HCT116 (cell line): ENCODE results near the gene TMEM145. TPM values are rescaled to one million over a fixed set of nuclear protein-coding genes. Genes with fewer than 3 reads are reported as not detected.
A peak's percentile ranks its signal among the peaks of the same experiment; 100 is the strongest.

Source experiments
- ATAC-seq: fragments of 200-7000 bp; cut with Tn5 transposase; 2 replicates; pipeline ENCODE4 v1.9.1; 2020; ENCODE audit warnings: mild to moderate bottlenecking, moderate library complexity
- BruUV-seq: library from RNA; stranded (reverse); fragments of 400-500 nt; replicated peaks from 2 replicates; lab custom pipeline; 2021; lab: Mats Ljungman, UMichigan
- CTCF ChIA-PET: fragments of 300-600 bp; sonication (Branson Sonifier 250); formaldehyde crosslinking; loops from one replicate; lab custom pipeline; 2021; ENCODE audit warnings: antibody characterized with exemption; lab: Charles Lee
- POLR2A ChIA-PET: fragments of 300-600, 350-600 bp; sonication (Branson Sonifier 250); formaldehyde crosslinking; loops from one replicate; lab custom pipeline; 2021; ENCODE audit warnings: antibody characterized with exemption; lab: Charles Lee
- RAD21 ChIA-PET, 2 experiments: fragments of 300-600 bp; sonication (Branson Sonifier 250); formaldehyde crosslinking; loops; one replicate each; lab custom pipeline; 2023; ENCODE audit warnings: low total read pairs in 2 of 2; ENCODE audit not compliant: uncharacterized antibody in 2 of 2, unreplicated experiment in 2 of 2, low non-redundant PET in 1 of 2; lab: Charles Lee
- DNase-seq: peaks from one replicate; pipeline ENCODE4 v3.0.0-alpha.2; 2010; ENCODE audit warnings: low read depth, low spot score
- H2AFZ ChIP-seq: fragments of 200-600 bp; shearing (Covaris generic), sonication (generic); 2 replicates; pipeline ENCODE4 v1.6.1; 2017; ENCODE audit warnings: low read depth, mixed run types, mixed read lengths, antibody characterized with exemption, low read length; ENCODE audit not compliant: poor library complexity, severe bottlenecking
- H3K27ac ChIP-seq: 2 replicates; pipeline ENCODE4 v1.5.1; 2012; ENCODE audit warnings: low read depth, low read length
- H3K27me3 ChIP-seq: fragments of 200-600 bp; sonication (generic); 2 replicates; pipeline ENCODE4 v1.6.1; 2016; ENCODE audit warnings: mixed run types, low read length, mixed read lengths; ENCODE audit not compliant: insufficient read depth
- H3K36me3 ChIP-seq, 2 experiments: fragments of 200-500 bp in 1 of 2; fragments of 200-600 bp in 1 of 2; sonication (Bioruptor generic) in 1 of 2; sonication (generic) in 1 of 2; 2 replicates each; pipeline versions ENCODE4 v1.5.1 to v1.6.1; 2014 to 2016; ENCODE audit warnings: low read length in 2 of 2, inconsistent platforms in 1 of 2, mixed read lengths in 1 of 2, mixed run types in 1 of 2; ENCODE audit not compliant: insufficient read depth in 2 of 2, control insufficient read depth in 1 of 2
- H3K4me1 ChIP-seq, 2 experiments: fragments of 200-600 bp in 1 of 2; sonication (generic) in 1 of 2; 2 replicates each; pipeline versions ENCODE4 v1.5.1 to v1.6.1; 2012 to 2017; ENCODE audit warnings: low read length in 2 of 2, inconsistent platforms in 1 of 2, mild to moderate bottlenecking in 1 of 2, mixed read lengths in 1 of 2, mixed run types in 1 of 2, moderate library complexity in 1 of 2; ENCODE audit not compliant: insufficient read depth in 2 of 2, control insufficient read depth in 1 of 2
- H3K4me2 ChIP-seq: fragments of 200-600 bp; sonication (generic); 2 replicates; pipeline ENCODE4 v1.6.1; 2017; ENCODE audit warnings: mixed run types, low read length, mixed read lengths
- H3K4me3 ChIP-seq, 2 experiments: fragments of 200-600 bp in 1 of 2; sonication (generic) in 1 of 2; replicated peaks in 1 of 2; 2 replicates each; pipeline ENCODE4 v1.5.1; 2011 to 2016; ENCODE audit warnings: low read length in 2 of 2, control low read depth in 1 of 2, low read depth in 1 of 2, mild to moderate bottlenecking in 1 of 2, mixed read lengths in 1 of 2, mixed run types in 1 of 2
- H3K79me2 ChIP-seq: fragments of 200-600 bp; sonication (generic); 2 replicates; pipeline ENCODE4 v1.6.1; 2017; ENCODE audit warnings: mild to moderate bottlenecking, mixed run types, low read length, moderate library complexity, mixed read lengths; ENCODE audit not compliant: insufficient read depth
- H3K9ac ChIP-seq: fragments of 200-600 bp; sonication (generic); 2 replicates; pipeline ENCODE4 v1.6.1; 2016; ENCODE audit warnings: low read length, mixed read lengths
- H3K9me2 ChIP-seq: fragments of 200-600 bp; sonication (generic), shearing (Covaris generic); 2 replicates; pipeline ENCODE4 v1.6.1; 2017; ENCODE audit warnings: mixed run types, mild to moderate bottlenecking, moderate library complexity; ENCODE audit not compliant: insufficient read depth
- H3K9me3 ChIP-seq, 2 experiments: fragments of 200-500 bp in 1 of 2; fragments of 200-600 bp in 1 of 2; sonication (Bioruptor generic) in 1 of 2; sonication (generic) in 1 of 2; 2 replicates each; pipeline ENCODE4 v1.6.1; 2014 to 2017; ENCODE audit warnings: low read length in 2 of 2, mixed read lengths in 2 of 2, inconsistent platforms in 1 of 2, low read depth in 1 of 2, mild to moderate bottlenecking in 1 of 2, mixed run types in 1 of 2, moderate library complexity in 1 of 2; ENCODE audit not compliant: control insufficient read depth in 1 of 2, insufficient read depth in 1 of 2
- H4K20me1 ChIP-seq: fragments of 200-600 bp; sonication (generic), shearing (Covaris generic); 2 replicates; pipeline ENCODE4 v1.6.1; 2017; ENCODE audit warnings: mixed run types, mild to moderate bottlenecking, moderate library complexity; ENCODE audit not compliant: insufficient read depth
- CBX3 ChIP-seq: IDR thresholded peaks from 2 replicates; pipeline ENCODE4 v1.6.1; 2012; ENCODE audit warnings: low read depth
- FOSL1 ChIP-seq: IDR thresholded peaks from 2 replicates; pipeline ENCODE4 v1.6.1; 2012; ENCODE audit warnings: low read depth
- POLR2AphosphoS5 ChIP-seq: IDR thresholded peaks from 2 replicates; pipeline ENCODE4 v1.6.1; 2011; ENCODE audit warnings: mild to moderate bottlenecking, low read depth, low read length, moderate library complexity
- SP1 ChIP-seq: IDR thresholded peaks from 2 replicates; pipeline ENCODE4 v1.6.1; 2012; ENCODE audit warnings: low read depth
- TCF7L2 ChIP-seq: IDR thresholded peaks from 2 replicates; pipeline ENCODE4 v1.7.0; 2011; ENCODE audit warnings: borderline replicate concordance, inconsistent platforms; ENCODE audit not compliant: insufficient read depth, insufficient read length; ENCODE audit errors: extremely low read depth
- intact Hi-C: fragments of 100-400 bp; cut with micrococcal nuclease; formaldehyde crosslinking; loops from 2 replicates; pipeline ENCODE4 v1.10.0; 2022
- total RNA-seq: library from RNA; stranded (reverse); gene quantifications from one replicate; pipeline ENCODE4 v1.2.1, GENCODE V29; 2021; ENCODE audit not compliant: unreplicated experiment
- TF ChIP-seq, protein P1 (sequence below): IDR thresholded peaks from 2 replicates; pipeline ENCODE4 v1.6.1; 2012; ENCODE audit warnings: low read depth
- TF ChIP-seq, protein P2 (sequence below): IDR thresholded peaks from 2 replicates; pipeline ENCODE4 v1.6.1; 2011; ENCODE audit warnings: mild to moderate bottlenecking, low read length, moderate library complexity; ENCODE audit not compliant: insufficient replicate concordance; ENCODE audit errors: extremely low read depth
- TF ChIP-seq, protein P3 (sequence below): IDR thresholded peaks from 2 replicates; pipeline ENCODE4 v1.6.1; 2012
- TF ChIP-seq, protein P4 (sequence below): IDR thresholded peaks from 2 replicates; pipeline ENCODE4 v1.6.1; 2012

Gene TMEM145
- total RNA-seq, 1 experiment from 2014 or later, result 7.2 TPM

DNA sequence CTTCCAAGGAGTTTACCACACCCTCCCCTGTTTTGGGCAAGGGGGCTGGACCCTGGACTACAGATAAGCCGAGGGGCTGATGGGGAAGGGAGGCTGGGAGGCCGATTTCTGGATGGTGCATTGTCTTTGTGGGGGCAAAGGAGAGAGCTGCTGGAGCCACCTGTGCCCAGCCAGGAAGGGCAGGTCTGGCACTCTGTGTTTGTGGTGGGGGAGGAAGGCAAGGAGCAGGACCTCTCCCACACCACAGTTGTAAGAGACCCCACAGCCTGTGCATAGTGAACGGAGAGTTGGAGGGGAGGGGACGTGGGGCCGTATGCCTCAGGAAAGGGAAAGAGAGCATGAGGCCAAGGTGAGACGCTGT, 27.1 kb upstream of the TMEM145 start:
- H4K20me1 ChIP-seq, result no peaks in the 10 kb centered on the region
- H3K9me2 ChIP-seq, result no peaks in the 10 kb centered on the region
- TF ChIP-seq POLR2AphosphoS5 (no peak), SP1 (no peak), FOSL1 (no peak), CBX3 (no peak), TCF7L2 (no peak)
- TF ChIP-seq, protein P1, sequence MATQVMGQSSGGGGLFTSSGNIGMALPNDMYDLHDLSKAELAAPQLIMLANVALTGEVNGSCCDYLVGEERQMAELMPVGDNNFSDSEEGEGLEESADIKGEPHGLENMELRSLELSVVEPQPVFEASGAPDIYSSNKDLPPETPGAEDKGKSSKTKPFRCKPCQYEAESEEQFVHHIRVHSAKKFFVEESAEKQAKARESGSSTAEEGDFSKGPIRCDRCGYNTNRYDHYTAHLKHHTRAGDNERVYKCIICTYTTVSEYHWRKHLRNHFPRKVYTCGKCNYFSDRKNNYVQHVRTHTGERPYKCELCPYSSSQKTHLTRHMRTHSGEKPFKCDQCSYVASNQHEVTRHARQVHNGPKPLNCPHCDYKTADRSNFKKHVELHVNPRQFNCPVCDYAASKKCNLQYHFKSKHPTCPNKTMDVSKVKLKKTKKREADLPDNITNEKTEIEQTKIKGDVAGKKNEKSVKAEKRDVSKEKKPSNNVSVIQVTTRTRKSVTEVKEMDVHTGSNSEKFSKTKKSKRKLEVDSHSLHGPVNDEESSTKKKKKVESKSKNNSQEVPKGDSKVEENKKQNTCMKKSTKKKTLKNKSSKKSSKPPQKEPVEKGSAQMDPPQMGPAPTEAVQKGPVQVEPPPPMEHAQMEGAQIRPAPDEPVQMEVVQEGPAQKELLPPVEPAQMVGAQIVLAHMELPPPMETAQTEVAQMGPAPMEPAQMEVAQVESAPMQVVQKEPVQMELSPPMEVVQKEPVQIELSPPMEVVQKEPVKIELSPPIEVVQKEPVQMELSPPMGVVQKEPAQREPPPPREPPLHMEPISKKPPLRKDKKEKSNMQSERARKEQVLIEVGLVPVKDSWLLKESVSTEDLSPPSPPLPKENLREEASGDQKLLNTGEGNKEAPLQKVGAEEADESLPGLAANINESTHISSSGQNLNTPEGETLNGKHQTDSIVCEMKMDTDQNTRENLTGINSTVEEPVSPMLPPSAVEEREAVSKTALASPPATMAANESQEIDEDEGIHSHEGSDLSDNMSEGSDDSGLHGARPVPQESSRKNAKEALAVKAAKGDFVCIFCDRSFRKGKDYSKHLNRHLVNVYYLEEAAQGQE, result no peak
- TF ChIP-seq, protein P2, sequence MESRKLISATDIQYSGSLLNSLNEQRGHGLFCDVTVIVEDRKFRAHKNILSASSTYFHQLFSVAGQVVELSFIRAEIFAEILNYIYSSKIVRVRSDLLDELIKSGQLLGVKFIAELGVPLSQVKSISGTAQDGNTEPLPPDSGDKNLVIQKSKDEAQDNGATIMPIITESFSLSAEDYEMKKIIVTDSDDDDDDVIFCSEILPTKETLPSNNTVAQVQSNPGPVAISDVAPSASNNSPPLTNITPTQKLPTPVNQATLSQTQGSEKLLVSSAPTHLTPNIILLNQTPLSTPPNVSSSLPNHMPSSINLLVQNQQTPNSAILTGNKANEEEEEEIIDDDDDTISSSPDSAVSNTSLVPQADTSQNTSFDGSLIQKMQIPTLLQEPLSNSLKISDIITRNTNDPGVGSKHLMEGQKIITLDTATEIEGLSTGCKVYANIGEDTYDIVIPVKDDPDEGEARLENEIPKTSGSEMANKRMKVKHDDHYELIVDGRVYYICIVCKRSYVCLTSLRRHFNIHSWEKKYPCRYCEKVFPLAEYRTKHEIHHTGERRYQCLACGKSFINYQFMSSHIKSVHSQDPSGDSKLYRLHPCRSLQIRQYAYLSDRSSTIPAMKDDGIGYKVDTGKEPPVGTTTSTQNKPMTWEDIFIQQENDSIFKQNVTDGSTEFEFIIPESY, result no peak
- TF ChIP-seq, protein P3, sequence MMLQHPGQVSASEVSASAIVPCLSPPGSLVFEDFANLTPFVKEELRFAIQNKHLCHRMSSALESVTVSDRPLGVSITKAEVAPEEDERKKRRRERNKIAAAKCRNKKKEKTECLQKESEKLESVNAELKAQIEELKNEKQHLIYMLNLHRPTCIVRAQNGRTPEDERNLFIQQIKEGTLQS, result no peak
- TF ChIP-seq, protein P4, sequence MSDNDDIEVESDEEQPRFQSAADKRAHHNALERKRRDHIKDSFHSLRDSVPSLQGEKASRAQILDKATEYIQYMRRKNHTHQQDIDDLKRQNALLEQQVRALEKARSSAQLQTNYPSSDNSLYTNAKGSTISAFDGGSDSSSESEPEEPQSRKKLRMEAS, result no peak
- H3K9me3 ChIP-seq, result no peaks in the 10 kb centered on the region
- peaks cover 29 to 53% of the 10 kb centered on the region in 2 experiments for H3K4me1 ChIP-seq
- H3K27me3 ChIP-seq, result no peaks in the 10 kb centered on the region
- no TSS peak for BruUV-seq
- no peak for DNase-seq
- H3K9ac ChIP-seq, result peak overlapping the region; percentile 11; the same call in 1 of the 2 replicates
- intact Hi-C loops, result no loop called here
- peaks cover 9 to 21% of the 10 kb centered on the region in 2 experiments for H3K36me3 ChIP-seq
- peaks cover 18% of the 10 kb centered on the region; the same call in 1 of the 2 replicates for H3K79me2 ChIP-seq
- ChIA-PET CTCF (no interaction called here), RAD21 (no interaction called here), POLR2A (no interaction called here)
- no peak overlapping the region for H3K4me3 ChIP-seq
- no peak for ATAC-seq
- peak overlapping the region; percentile 94; the same call in 1 of the 2 replicates for H3K4me2 ChIP-seq
- peak overlapping the region; percentile 24; the same call in 1 of the 2 replicates for H3K27ac ChIP-seq
- no peak overlapping the region for H2AFZ ChIP-seq
